Osteocyte (in vitro differentiated cells): ENCODE data around the gene DHTKD1. TPM values are rescaled to one million over a fixed set of nuclear protein-coding genes. Genes with fewer than 3 reads are reported as not detected.

Experiments used
- DNase-seq: peaks from one replicate; pipeline ENCODE4 v3.0.0; 2021; ENCODE audit warnings: mixed read lengths; ENCODE audit not compliant: unreplicated experiment; ENCODE audit errors: extremely low spot score
- H3K27ac Mint-ChIP-seq: one replicate; pipeline ENCODE4 v1.8.0; 2021; ENCODE audit warnings: mild to moderate bottlenecking, mixed read lengths; ENCODE audit not compliant: unreplicated experiment
- H3K27me3 Mint-ChIP-seq: one replicate; pipeline ENCODE4 v1.8.0; 2021; ENCODE audit warnings: mixed read lengths; ENCODE audit not compliant: unreplicated experiment
- H3K36me3 Mint-ChIP-seq: one replicate; pipeline ENCODE4 v1.8.0; 2021; ENCODE audit warnings: mixed read lengths; ENCODE audit not compliant: unreplicated experiment
- H3K4me1 Mint-ChIP-seq: one replicate; pipeline ENCODE4 v1.8.0; 2021; ENCODE audit warnings: mixed read lengths; ENCODE audit not compliant: unreplicated experiment
- H3K4me3 Mint-ChIP-seq: one replicate; pipeline ENCODE4 v1.8.0; 2021; ENCODE audit warnings: mild to moderate bottlenecking, moderate library complexity, mixed read lengths; ENCODE audit not compliant: unreplicated experiment
- H3K9me3 Mint-ChIP-seq: one replicate; pipeline ENCODE4 v1.8.0; 2021; ENCODE audit warnings: mixed read lengths; ENCODE audit not compliant: unreplicated experiment
- total RNA-seq: library from RNA; stranded (reverse); gene quantifications from 2 replicates; pipeline ENCODE4 v1.2.1, GENCODE V29; 2021
- TF ChIP-seq, protein P1 (sequence below): fragments of 200-600 bp; sonication (generic); IDR thresholded peaks from 2 replicates; pipeline ENCODE4 v1.5.0; 2021; ENCODE audit warnings: antibody characterized with exemption, mild to moderate bottlenecking, moderate library complexity

DHTKD1 gene
- total RNA-seq, 1 donor from 2014 or later, result 18.9 TPM

DNA sequence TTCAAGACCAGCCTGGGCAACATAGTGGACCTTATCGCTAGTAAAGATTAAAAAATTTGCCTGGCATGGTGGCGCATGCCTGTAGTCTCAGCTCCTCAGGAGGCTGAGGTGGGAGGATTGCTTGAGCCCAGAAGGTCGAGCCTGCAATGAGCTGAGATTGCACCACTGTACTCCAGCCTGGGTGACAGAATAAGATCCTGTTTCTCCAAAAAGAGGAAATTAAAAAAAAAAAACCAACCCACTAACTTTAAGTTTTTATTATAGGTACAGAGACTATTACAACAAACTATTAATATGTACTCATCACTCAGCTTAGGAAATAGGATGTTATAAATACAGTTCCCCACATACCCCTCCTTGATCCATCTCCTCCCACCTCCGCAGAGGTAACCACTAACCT, 30.2 kb downstream of the DHTKD1 start:
- no peaks in the 10 kb centered on the region for H3K27me3 Mint-ChIP-seq
- peaks cover 33% of the 10 kb centered on the region for H3K36me3 Mint-ChIP-seq
- no peak overlapping the region for H3K27ac Mint-ChIP-seq
- DNase-seq, result no peak
- H3K4me3 Mint-ChIP-seq, result no peak overlapping the region
- TF ChIP-seq, protein P1, sequence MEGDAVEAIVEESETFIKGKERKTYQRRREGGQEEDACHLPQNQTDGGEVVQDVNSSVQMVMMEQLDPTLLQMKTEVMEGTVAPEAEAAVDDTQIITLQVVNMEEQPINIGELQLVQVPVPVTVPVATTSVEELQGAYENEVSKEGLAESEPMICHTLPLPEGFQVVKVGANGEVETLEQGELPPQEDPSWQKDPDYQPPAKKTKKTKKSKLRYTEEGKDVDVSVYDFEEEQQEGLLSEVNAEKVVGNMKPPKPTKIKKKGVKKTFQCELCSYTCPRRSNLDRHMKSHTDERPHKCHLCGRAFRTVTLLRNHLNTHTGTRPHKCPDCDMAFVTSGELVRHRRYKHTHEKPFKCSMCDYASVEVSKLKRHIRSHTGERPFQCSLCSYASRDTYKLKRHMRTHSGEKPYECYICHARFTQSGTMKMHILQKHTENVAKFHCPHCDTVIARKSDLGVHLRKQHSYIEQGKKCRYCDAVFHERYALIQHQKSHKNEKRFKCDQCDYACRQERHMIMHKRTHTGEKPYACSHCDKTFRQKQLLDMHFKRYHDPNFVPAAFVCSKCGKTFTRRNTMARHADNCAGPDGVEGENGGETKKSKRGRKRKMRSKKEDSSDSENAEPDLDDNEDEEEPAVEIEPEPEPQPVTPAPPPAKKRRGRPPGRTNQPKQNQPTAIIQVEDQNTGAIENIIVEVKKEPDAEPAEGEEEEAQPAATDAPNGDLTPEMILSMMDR, result no peak
- H3K9me3 Mint-ChIP-seq, result no peaks in the 10 kb centered on the region
- no peaks in the 10 kb centered on the region for H3K4me1 Mint-ChIP-seq

DNA sequence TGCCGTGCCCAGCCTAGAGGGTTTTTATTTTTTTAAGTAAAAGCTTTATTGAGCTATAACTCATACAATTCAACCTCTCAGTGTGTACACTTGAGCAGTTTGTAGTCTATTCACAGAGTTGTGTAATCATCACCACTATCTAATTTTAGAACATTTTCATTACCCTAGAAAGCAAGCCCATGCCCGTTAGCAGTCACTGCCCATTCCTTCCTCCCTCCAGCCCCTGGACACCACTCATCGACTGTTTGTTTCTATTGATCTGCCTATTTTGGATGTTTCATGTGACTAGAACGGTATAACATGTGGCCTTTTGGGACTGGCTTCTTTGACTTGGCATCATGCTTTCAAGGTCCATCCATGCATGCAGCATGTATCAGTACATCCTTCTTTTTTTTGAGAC, 35.0 kb downstream of the DHTKD1 start:
- peaks cover 38% of the 10 kb centered on the region for H3K36me3 Mint-ChIP-seq
- H3K4me3 Mint-ChIP-seq, result no peak overlapping the region
- no peaks in the 10 kb centered on the region for H3K9me3 Mint-ChIP-seq
- no peaks in the 10 kb centered on the region for H3K27me3 Mint-ChIP-seq
- TF ChIP-seq, protein P1, result no peak
- no peak for DNase-seq
- H3K27ac Mint-ChIP-seq, result no peak overlapping the region
- no peaks in the 10 kb centered on the region for H3K4me1 Mint-ChIP-seq

DNA sequence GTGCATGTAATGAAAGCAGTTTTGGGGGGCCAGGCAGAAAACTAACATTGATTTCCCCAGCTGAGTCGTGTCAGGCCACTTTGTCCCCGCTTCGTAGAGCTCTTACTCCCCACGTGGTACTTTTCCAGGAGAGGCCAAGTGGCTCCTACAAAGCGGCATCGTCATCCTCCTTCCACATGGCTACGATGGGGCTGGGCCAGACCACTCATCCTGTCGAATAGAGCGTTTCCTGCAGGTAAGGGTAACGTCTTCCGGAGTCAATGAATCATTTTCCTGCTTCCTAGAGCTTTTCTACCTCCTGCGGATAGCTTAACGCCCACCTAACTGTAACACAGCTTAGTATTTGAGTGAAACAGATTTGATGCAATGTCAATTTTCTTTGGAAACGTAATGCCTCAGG, 39.0 kb downstream of the DHTKD1 start:
- H3K4me3 Mint-ChIP-seq, result no peak overlapping the region
- H3K4me1 Mint-ChIP-seq, result no peaks in the 10 kb centered on the region
- no peak for DNase-seq
- peaks cover 37% of the 10 kb centered on the region for H3K36me3 Mint-ChIP-seq
- no peak overlapping the region for H3K27ac Mint-ChIP-seq
- no peaks in the 10 kb centered on the region for H3K27me3 Mint-ChIP-seq
- TF ChIP-seq, protein P1, result no peak
- H3K9me3 Mint-ChIP-seq, result no peaks in the 10 kb centered on the region

DNA sequence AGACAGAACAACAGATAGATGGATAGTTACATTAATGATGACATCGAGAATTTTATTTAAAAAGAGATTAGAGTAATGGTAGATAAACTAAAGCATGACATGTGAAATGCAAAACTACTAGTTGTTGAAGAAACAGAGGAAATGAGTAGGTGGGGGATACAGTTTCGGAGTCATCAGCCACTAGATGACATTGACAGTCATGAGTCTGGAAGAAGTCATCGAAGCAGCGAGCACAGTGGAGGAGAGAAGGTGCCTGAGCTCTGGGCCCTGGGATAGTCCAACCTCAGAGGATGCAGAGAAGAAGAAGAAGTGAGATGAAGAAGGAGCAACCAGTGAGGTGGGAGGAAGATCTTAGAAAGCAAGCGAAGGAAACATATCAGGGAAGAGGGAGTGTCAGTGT, 40.5 kb downstream of the DHTKD1 start:
- Mint-ChIP-seq H3K4me3 (no peak overlapping the region), H3K9me3 (no peaks in the 10 kb centered on the region), H3K27me3 (no peaks in the 10 kb centered on the region), H3K4me1 (no peaks in the 10 kb centered on the region), H3K36me3 (peaks cover 31% of the 10 kb centered on the region), H3K27ac (no peak overlapping the region)
- TF ChIP-seq, protein P1, result no peak
- DNase-seq, result no peak

DNA sequence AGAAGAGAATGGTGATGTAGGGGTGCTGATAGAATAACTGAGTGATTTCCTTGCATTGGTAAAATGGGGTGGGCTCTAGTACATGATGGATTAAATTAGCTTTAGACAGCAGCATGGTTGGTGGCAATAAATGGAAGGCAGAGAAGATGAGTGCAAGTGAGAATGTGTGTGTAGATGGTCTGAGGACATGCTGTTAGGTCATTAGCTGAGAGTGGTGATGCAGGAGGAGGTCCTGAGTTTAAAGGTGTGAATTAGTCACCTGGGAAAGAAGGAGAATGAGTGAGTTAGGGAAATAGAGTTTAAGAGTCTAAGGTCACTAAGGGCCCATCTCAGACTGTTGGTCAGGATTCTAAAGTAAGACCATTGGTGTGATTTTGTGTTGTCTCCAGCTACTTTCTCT, 42.8 kb downstream of the DHTKD1 start:
- Mint-ChIP-seq H3K4me1 (no peaks in the 10 kb centered on the region), H3K27ac (no peak overlapping the region)

More for the DNA sequence above, 42.8 kb downstream of the DHTKD1 start:
- Mint-ChIP-seq H3K4me3 (no peak overlapping the region), H3K36me3 (peaks cover 19% of the 10 kb centered on the region), H3K27me3 (no peaks in the 10 kb centered on the region), H3K9me3 (no peaks in the 10 kb centered on the region)
- TF ChIP-seq, protein P1, result no peak
- no peak for DNase-seq
